Fibroblast of lung (primary cell): Measurements from ENCODE around the gene MAPKAPK2. TPM values are rescaled to one million over a fixed set of nuclear protein-coding genes. Genes with fewer than 3 reads are reported as not detected.

Experiments used
- DNase-seq, 2 donors: peaks; one replicate each; pipeline versions ENCODE4 v3.0.0 to v3.0.0-alpha.2; 2010; ENCODE audit warnings: low read depth in 2 of 2
- H2AFZ ChIP-seq: 2 replicates; pipeline ENCODE4 v1.5.1; 2012; ENCODE audit warnings: low read length, control low read depth, inconsistent platforms
- H3K27ac ChIP-seq: 2 replicates; pipeline ENCODE4 v1.5.1; 2011; ENCODE audit warnings: low read length, control low read depth; ENCODE audit not compliant: insufficient read depth
- H3K27me3 ChIP-seq: 2 replicates; pipeline ENCODE4 v1.5.1; 2011; ENCODE audit warnings: mild to moderate bottlenecking, low read length; ENCODE audit not compliant: control insufficient read depth, insufficient read depth
- H3K36me3 ChIP-seq: 2 replicates; pipeline ENCODE4 v1.5.1; 2011; ENCODE audit warnings: low read length; ENCODE audit not compliant: control insufficient read depth, insufficient read depth
- H3K4me1 ChIP-seq: 2 replicates; pipeline ENCODE4 v1.5.1; 2011; ENCODE audit warnings: low read length; ENCODE audit not compliant: control insufficient read depth, insufficient read depth; ENCODE audit errors: extremely low read depth
- H3K4me2 ChIP-seq: 2 replicates; pipeline ENCODE4 v1.5.1; 2011; ENCODE audit warnings: low read length, control low read depth; ENCODE audit not compliant: insufficient read depth; ENCODE audit errors: extremely low read depth
- H3K4me3 ChIP-seq, 4 experiments: fragments of 200-600 bp in 1 of 4; sonication (generic) in 1 of 4; replicated peaks in 1 of 4; 2 replicates each; pipeline ENCODE4 v1.5.1; 2011 to 2016; ENCODE audit warnings: low read length in 4 of 4, low read depth in 3 of 4, mild to moderate bottlenecking in 3 of 4, control low read depth in 2 of 4, inconsistent platforms in 1 of 4, mixed read lengths in 1 of 4; ENCODE audit not compliant: insufficient read depth in 1 of 4; ENCODE audit errors: control extremely low read depth in 1 of 4
- H3K79me2 ChIP-seq: 2 replicates; pipeline ENCODE4 v1.5.1; 2012; ENCODE audit warnings: mild to moderate bottlenecking, low read length, inconsistent platforms; ENCODE audit not compliant: control insufficient read depth, insufficient read depth
- H3K9ac ChIP-seq: 2 replicates; pipeline ENCODE4 v1.5.1; 2011; ENCODE audit warnings: mild to moderate bottlenecking, low read length, control low read depth; ENCODE audit not compliant: insufficient read depth
- H3K9me3 ChIP-seq: 2 replicates; pipeline ENCODE4 v1.5.1; 2012; ENCODE audit warnings: low read depth, low read length; ENCODE audit not compliant: control insufficient read depth, insufficient read depth
- H4K20me1 ChIP-seq: 2 replicates; pipeline ENCODE4 v1.5.1; 2011; ENCODE audit warnings: low read length; ENCODE audit not compliant: control insufficient read depth, insufficient read depth; ENCODE audit errors: extremely low read depth
- EZH2 ChIP-seq: IDR thresholded peaks from 2 replicates; pipeline ENCODE4 v1.5.1; 2012; ENCODE audit warnings: low read length, control low read depth, mild to moderate bottlenecking; ENCODE audit errors: missing control alignments
- polyA plus RNA-seq, 2 donors: library from polyadenylated mRNA; depleted of rRNA in 1 of 2; stranded (reverse) in 1 of 2; unstranded in 1 of 2; fragments of >200 nt; gene quantifications; 2 replicates each; pipeline ENCODE4 v1.2.1, GENCODE V29; 2011 to 2012; ENCODE audit warnings: missing spikeins in 1 of 2
- total RNA-seq: library from RNA; depleted of rRNA; stranded (reverse); fragments of >200 nt; gene quantifications from 2 replicates; pipeline ENCODE4 v1.2.1, GENCODE V29; 2014
- TF ChIP-seq, protein P1 (sequence below), 2 donors: IDR thresholded peaks in 1 of 2; conservative IDR thresholded peaks in 1 of 2; 1 replicate in 1 of 2; 2 replicates in 1 of 2; pipeline ENCODE4 v1.5.1; 2011 to 2012; ENCODE audit warnings: low read length in 2 of 2, control low read depth in 1 of 2, inconsistent platforms in 1 of 2, low read depth in 1 of 2, mild to moderate bottlenecking in 1 of 2

MAPKAPK2 gene
- total and polyA plus RNA-seq, 2 donors (not counting 1 experiment from before 2014, with no cell fraction given) = 51.9 to 85.7 TPM

DNA sequence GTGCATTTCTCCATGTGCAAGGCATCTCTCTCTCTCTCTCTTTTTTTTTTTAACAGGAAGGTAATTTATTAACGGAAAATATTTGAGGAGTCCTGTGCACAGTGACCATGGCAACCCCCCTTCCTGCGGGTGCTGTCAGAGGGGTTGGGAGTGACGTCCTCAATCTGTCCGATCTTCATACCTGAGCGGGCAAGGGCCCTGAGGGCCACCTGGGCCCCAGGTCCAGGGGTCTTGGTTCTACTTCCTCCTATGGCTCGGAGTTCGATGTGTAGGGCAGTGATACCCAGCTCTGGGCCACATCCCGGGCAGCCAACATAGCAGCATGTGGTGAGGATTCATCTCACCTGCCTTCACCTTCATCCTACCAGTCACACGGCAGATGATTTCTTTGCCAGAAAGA is 11.0 kb downstream of the MAPKAPK2 start:
- Histone ChIP-seq H3K4me2 (no peak overlapping the region), H3K27ac (no peak overlapping the region), H2AFZ (no peak overlapping the region), H3K27me3 (no peaks in the 10 kb centered on the region), H3K4me3 (no peak overlapping the region), H3K79me2 (peaks cover 97% of the 10 kb centered on the region), H3K9me3 (no peaks in the 10 kb centered on the region), H4K20me1 (peaks cover 5% of the 10 kb centered on the region), H3K4me1 (peaks cover 46% of the 10 kb centered on the region), H3K36me3 (peaks cover 5% of the 10 kb centered on the region), H3K9ac (no peak overlapping the region)
- TF ChIP-seq EZH2 = no peak
- TF ChIP-seq, protein P1, sequence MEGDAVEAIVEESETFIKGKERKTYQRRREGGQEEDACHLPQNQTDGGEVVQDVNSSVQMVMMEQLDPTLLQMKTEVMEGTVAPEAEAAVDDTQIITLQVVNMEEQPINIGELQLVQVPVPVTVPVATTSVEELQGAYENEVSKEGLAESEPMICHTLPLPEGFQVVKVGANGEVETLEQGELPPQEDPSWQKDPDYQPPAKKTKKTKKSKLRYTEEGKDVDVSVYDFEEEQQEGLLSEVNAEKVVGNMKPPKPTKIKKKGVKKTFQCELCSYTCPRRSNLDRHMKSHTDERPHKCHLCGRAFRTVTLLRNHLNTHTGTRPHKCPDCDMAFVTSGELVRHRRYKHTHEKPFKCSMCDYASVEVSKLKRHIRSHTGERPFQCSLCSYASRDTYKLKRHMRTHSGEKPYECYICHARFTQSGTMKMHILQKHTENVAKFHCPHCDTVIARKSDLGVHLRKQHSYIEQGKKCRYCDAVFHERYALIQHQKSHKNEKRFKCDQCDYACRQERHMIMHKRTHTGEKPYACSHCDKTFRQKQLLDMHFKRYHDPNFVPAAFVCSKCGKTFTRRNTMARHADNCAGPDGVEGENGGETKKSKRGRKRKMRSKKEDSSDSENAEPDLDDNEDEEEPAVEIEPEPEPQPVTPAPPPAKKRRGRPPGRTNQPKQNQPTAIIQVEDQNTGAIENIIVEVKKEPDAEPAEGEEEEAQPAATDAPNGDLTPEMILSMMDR (conservative IDR thresholded peaks at IDR 0.05 in 1 of 2, IDR thresholded peaks at IDR 0.05 in 1 of 2; ENCODE audit: low read depth in 1 of 2, low read length in 2 of 2) = no peak
- DNase-seq = no peak

DNA sequence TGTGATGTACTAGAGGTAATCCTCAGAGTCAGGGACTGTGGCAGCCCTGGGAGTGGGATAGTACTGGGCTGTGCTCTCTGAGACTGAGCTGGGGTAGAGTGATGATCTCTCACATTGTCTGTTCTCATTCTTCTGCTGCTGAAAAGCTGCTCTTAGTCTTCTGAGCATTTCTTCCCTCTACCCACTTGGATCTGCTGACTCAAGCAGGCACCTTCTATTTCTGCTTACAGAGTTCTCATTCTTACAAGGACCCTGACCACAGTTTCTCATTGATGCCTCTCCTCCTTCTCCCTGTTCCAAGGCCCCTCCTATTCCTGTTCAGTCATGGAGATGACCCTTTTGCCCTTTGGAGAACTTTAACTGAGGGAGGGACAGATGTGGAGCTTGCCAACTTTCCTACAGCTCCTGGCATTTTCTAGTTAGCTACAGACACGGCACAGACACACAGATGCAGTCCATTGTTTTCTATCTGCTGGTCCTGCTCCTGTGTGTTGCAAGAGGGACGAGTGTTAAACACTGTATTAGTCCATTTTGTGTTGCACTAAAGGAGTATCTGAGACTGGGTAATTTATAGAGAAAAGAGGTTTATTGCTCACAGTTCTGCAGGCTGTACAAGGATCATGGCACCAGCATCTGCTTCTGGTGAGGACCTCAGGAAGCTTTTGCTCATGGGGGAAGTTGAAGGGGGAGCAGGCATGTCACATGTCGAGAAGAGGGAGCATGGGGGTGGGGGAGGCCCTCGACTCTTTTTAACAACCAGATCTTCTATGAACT is 12.3 kb downstream of the MAPKAPK2 start:
- no peak overlapping the region for H3K4me3 ChIP-seq

DNA sequence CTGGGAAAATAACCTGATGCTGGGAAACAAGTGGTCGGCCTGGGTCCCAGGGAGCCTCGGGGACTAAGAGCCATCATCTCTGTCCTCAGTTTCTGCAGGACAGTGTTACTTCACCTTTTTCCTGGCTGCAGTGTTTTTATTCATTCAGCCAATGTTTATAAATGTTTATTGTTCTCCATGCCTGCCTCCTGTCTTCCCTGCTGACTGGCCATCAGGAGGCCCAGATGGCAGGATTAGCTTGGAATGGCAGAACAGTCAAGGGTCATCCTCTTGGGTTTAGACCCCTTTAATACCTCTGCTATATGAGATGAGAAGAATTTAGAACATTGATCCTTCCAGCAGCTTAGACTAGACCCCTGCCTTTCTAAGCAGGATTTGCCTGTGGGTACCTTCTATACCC is 13.3 kb downstream of the MAPKAPK2 start:
- Histone ChIP-seq H3K36me3 (peaks cover 5% of the 10 kb centered on the region), H3K27ac (no peak overlapping the region), H3K4me2 (no peak overlapping the region), H3K9ac (no peak overlapping the region), H4K20me1 (peaks cover 5% of the 10 kb centered on the region), H3K4me1 (peaks cover 25% of the 10 kb centered on the region), H2AFZ (no peak overlapping the region), H3K79me2 (peaks cover 98% of the 10 kb centered on the region), H3K27me3 (no peaks in the 10 kb centered on the region), H3K9me3 (no peaks in the 10 kb centered on the region), H3K4me3 (no peak overlapping the region)
- no peak for DNase-seq
- TF ChIP-seq, protein P1 (conservative IDR thresholded peaks at IDR 0.05 in 1 of 2, IDR thresholded peaks at IDR 0.05 in 1 of 2; ENCODE audit: low read depth in 1 of 2, low read length in 2 of 2) = no peak
- no peak for TF ChIP-seq EZH2

More for the DNA sequence above, 12.3 kb downstream of the MAPKAPK2 start:
- H3K4me1 ChIP-seq = peaks cover 35% of the 10 kb centered on the region
- H3K36me3 ChIP-seq = peaks cover 5% of the 10 kb centered on the region
- no peak overlapping the region for H3K9ac ChIP-seq
- no peak overlapping the region for H2AFZ ChIP-seq
- peaks cover 98% of the 10 kb centered on the region for H3K79me2 ChIP-seq
- H3K27me3 ChIP-seq = no peaks in the 10 kb centered on the region
- TF ChIP-seq, protein P1 (conservative IDR thresholded peaks at IDR 0.05 in 1 of 2, IDR thresholded peaks at IDR 0.05 in 1 of 2; ENCODE audit: low read depth in 1 of 2, low read length in 2 of 2) = no peak
- no peak for TF ChIP-seq EZH2
- H3K27ac ChIP-seq = no peak overlapping the region
- H3K9me3 ChIP-seq = no peaks in the 10 kb centered on the region
- peaks cover 5% of the 10 kb centered on the region for H4K20me1 ChIP-seq
- no peak overlapping the region for H3K4me2 ChIP-seq
- no peak for DNase-seq
